SK-N-SH treated with all-trans-retinoic acid at 6 μM for 48 hours (cell line): ENCODE results near the gene MRPL19.
A peak's percentile ranks its signal among the peaks of the same experiment; 100 is the strongest.

Experiments
- ATAC-seq: fragments of 200-7000 bp; cut with Tn5 transposase; 3 replicates; pipeline ENCODE4 v1.9.1; 2020; ENCODE audit warnings: mild to moderate bottlenecking, moderate library complexity
- ARNTL ChIP-seq: fragments of 450-650 bp; formaldehyde crosslinking; IDR thresholded peaks from 2 replicates; pipeline ENCODE4 v1.5.0; 2020; ENCODE audit warnings: low read depth, mild to moderate bottlenecking, moderate library complexity, borderline replicate concordance
- BACH2 ChIP-seq: fragments of 250-450 bp; sonication (Bioruptor Pico); IDR thresholded peaks from 2 replicates; pipeline ENCODE4 v1.9.0; 2021; ENCODE audit warnings: mild to moderate bottlenecking, borderline replicate concordance
- CSDC2 ChIP-seq: fragments of 250-450 bp; sonication (Bioruptor Pico); IDR thresholded peaks from 2 replicates; pipeline ENCODE4 v1.5.0; 2020; ENCODE audit warnings: mild to moderate bottlenecking, moderate library complexity
- CSRNP3 ChIP-seq: fragments of 250-450 bp; sonication (Bioruptor Pico); IDR thresholded peaks from 2 replicates; pipeline ENCODE4 v1.5.1; 2021; ENCODE audit warnings: mild to moderate bottlenecking, moderate library complexity
- GLIS3 ChIP-seq: fragments of 250-450 bp; sonication (Bioruptor Pico); IDR thresholded peaks from 2 replicates; pipeline ENCODE4 v1.5.0; 2020; ENCODE audit warnings: mild to moderate bottlenecking, moderate library complexity
- OSR1 ChIP-seq: fragments of 250-450 bp; sonication (Bioruptor Pico); IDR thresholded peaks from 2 replicates; pipeline ENCODE4 v1.8.0; 2022; ENCODE audit warnings: moderate library complexity, mild to moderate bottlenecking, inconsistent platforms
- PATZ1 ChIP-seq: fragments of 250-450 bp; sonication (Bioruptor Pico); IDR thresholded peaks from 2 replicates; pipeline ENCODE4 v1.8.0; 2020; ENCODE audit warnings: mild to moderate bottlenecking, moderate library complexity, borderline replicate concordance
- POU6F1 ChIP-seq: fragments of 250-450 bp; sonication (Bioruptor Pico); IDR thresholded peaks from 2 replicates; pipeline ENCODE4 v1.8.0; 2021; ENCODE audit warnings: low read depth, mild to moderate bottlenecking, moderate library complexity, borderline replicate concordance
- PPARA ChIP-seq: fragments of 250-450 bp; sonication (Bioruptor Pico); IDR thresholded peaks from 2 replicates; pipeline ENCODE4 v1.5.0; 2020; ENCODE audit warnings: mild to moderate bottlenecking, borderline replicate concordance
- RARB ChIP-seq: fragments of 250-450 bp; sonication (Bioruptor Pico); IDR thresholded peaks from 2 replicates; pipeline ENCODE4 v1.8.0; 2021; ENCODE audit warnings: mild to moderate bottlenecking, moderate library complexity
- SNAI2 ChIP-seq: fragments of 250-450 bp; sonication (Bioruptor Pico); IDR thresholded peaks from 2 replicates; pipeline ENCODE4 v1.5.0; 2020; ENCODE audit warnings: mild to moderate bottlenecking, moderate library complexity
- TCF4 ChIP-seq: fragments of 250-450 bp; sonication (Bioruptor Pico); IDR thresholded peaks from 2 replicates; pipeline ENCODE4 v1.8.0; 2021; ENCODE audit warnings: mild to moderate bottlenecking, moderate library complexity, borderline replicate concordance
- TSHZ2 ChIP-seq: fragments of 250-450 bp; sonication (Bioruptor Pico); IDR thresholded peaks from 2 replicates; pipeline ENCODE4 v1.5.0; 2020; ENCODE audit warnings: mild to moderate bottlenecking, moderate library complexity
- ZFP3 ChIP-seq: fragments of 250-450 bp; sonication (Bioruptor Pico); IDR thresholded peaks from 2 replicates; pipeline ENCODE4 v1.5.0; 2020; ENCODE audit warnings: mild to moderate bottlenecking, moderate library complexity
- ZFP30 ChIP-seq: fragments of 450-650 bp; formaldehyde crosslinking; IDR thresholded peaks from 2 replicates; pipeline ENCODE4 v1.5.0; 2022; ENCODE audit warnings: mild to moderate bottlenecking, moderate library complexity
- ZNF565 ChIP-seq: fragments of 450-650 bp; formaldehyde crosslinking; conservative IDR thresholded peaks from 2 replicates; pipeline ENCODE4 v1.5.0; 2020; ENCODE audit warnings: low read depth, mild to moderate bottlenecking, moderate library complexity
- ZNF70 ChIP-seq: fragments of 450-650 bp; formaldehyde crosslinking; IDR thresholded peaks from 2 replicates; pipeline ENCODE4 v1.5.0; 2020; ENCODE audit warnings: mild to moderate bottlenecking, moderate library complexity
- ZNF8 ChIP-seq: fragments of 450-650 bp; formaldehyde crosslinking; IDR thresholded peaks from 2 replicates; pipeline ENCODE4 v1.5.0; 2020; ENCODE audit warnings: mild to moderate bottlenecking, moderate library complexity

The MRPL19 gene

GRCh38 chr2:75646583-75647425 is at the start of gene MRPL19:
Gene MRPL19 (plus strand): TSS chr2:75646783. CDS start chr2:75646808, 25 bp downstream.
- peak; percentile 99 for ATAC-seq
- TF ChIP-seq ZFP3 (peak; percentile 56; the same call in 1 of the 2 replicates), ZNF8 (CRISPR knock-in tag) (no peak), GLIS3 (CRISPR knock-in tag) (no peak), ZFP30 (no peak), PATZ1 (CRISPR knock-in tag) (peak; percentile 37; the same call in 1 of the 2 replicates), ARNTL (CRISPR knock-in tag) (0 out of 2 replicates have a peak, but pooled peaks have one; percentile 20)
- TF ChIP-seq, all 23 proteins: peak for 3

- ATAC-seq = 0 out of 3 replicates have a peak, but pooled peaks have one; percentile 5
- TF ChIP-seq PPARA (CRISPR knock-in tag) (no peak), TSHZ2 (CRISPR knock-in tag) (no peak), TCF4 (CRISPR knock-in tag) (no peak), CSDC2 (no peak), RARB (CRISPR knock-in tag) (no peak), GLIS3 (CRISPR knock-in tag) (no peak), OSR1 (no peak), ZFP30 (no peak), PATZ1 (CRISPR knock-in tag) (no peak), CSRNP3 (CRISPR knock-in tag) (no peak), ZNF565 (no peak), ZFP3 (no peak), ARNTL (CRISPR knock-in tag) (no peak), POU6F1 (CRISPR knock-in tag) (no peak), SNAI2 (CRISPR knock-in tag) (no peak), ZNF70 (CRISPR knock-in tag) (no peak)
These were observed 49.8 kb upstream of the MRPL19 start for GRCh38 chr2:75596784-75597183.

- ATAC-seq = no peak
- no peak for TF ChIP-seq BACH2 (CRISPR knock-in tag)
- TF ChIP-seq ZFP30 = no peak
- no peak for TF ChIP-seq PPARA (CRISPR knock-in tag)
These were observed 48.6 kb upstream of the MRPL19 start for GRCh38 chr2:75597949-75598348.
